GM21515 (cell line): ENCODE results near the gene CNDP1.
"Not testable (repeated sequence)": the region's sequence is repeated elsewhere in the genome, so short reads cannot be mapped to it uniquely, and the experiment has no call there.

Experiments
- ATAC-seq: cut with Tn5 transposase; IDR thresholded peaks from one replicate; pipeline ENCODE4 v1.9.1; 2021; ENCODE audit not compliant: unreplicated experiment

CNDP1 gene

GRCh38 chr18:74541703-74542555 lies 7.6 kb downstream of the CNDP1 start:
- no peak for ATAC-seq

GRCh38 chr18:74544898-74545297 lies 10.6 kb downstream of the CNDP1 start:
- no peak for ATAC-seq

GRCh38 chr18:74546007-74546406 lies 11.7 kb downstream of the CNDP1 start:
- no peak for ATAC-seq

DNA sequence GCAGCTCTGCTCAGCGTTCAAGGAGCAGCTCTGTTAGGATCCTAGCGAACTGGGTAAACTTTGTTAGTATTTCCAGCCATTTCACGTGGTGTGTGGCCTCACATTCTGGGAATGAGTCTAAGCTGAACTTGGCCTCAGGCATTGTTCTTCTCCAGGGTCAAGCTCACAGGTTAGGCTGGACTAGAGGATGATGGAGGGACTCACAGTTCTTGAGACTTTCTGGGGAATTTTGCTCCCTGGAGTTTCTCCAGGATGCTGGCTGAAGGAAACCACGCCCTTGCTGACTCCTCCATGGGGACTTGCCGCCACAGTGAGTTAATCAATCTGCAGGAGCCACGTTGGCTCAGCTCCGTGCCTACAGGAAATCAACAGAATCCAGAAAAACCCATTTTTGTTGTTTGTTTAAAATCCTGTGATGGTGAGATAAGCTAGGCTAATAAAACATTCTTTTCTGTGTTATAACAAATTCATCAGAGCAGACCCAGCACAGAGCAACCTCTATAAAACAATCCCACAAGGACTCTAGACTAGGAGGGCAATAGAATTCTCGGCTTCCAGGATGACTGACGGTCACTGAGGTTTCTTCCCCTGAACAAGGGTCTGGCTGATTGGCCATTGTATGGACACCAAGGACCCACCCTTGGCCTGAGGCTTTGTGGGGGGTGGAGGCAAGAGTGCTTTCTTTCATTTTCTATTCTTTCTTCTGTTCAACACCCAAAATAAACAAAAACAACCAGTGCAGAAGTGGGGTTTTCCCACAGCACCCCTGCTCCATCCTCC lies 12.6 kb downstream of the CNDP1 start:
- no peak for ATAC-seq

- ATAC-seq: no peak
These were observed 13.6 kb downstream of the CNDP1 start for GRCh38 chr18:74547860-74548259.

DNA sequence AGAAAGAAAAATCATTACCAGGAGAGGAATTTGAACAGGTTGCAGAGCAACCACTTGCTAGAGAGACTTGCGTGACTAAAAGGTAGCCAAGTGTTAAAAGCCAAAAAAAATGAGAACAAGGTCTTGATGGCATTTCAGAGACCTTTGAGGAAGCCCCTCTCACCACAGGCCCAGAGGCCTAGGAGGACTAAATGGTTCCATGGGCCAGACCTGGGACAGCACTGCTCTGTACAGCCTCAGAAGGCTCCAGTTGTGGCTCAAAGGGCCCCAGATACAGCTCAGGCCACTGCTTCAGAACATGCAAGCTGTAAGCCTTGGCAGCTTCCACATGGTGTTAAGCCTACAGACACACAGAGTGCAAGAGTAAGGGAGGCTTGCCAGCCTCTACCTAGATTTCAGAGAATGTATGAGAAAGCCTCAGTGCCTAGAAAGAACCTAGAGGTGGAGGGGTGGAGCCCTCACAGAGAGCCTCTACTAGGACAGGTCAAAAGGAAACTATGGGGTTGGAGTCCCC lies 15.3 kb downstream of the CNDP1 start:
- ATAC-seq: no peak

DNA sequence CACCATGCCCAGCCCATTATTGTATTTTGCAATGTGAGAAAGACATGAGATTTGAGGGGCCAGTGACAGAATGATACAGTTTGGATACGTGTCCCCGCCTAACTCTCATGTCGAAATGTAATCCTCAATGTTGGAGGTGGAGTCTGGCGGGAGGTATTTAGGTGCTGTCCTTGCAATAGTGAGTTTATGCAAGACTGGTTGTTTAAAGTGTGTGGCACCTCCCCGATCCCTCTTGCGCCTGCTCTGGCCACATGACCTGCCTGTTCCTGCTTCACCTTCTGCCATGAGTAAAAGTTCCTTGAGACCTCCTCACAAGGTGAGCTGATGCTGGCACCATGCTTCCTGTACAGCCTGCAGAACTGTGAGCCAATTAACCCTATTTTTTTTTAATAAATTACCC lies 16.6 kb downstream of the CNDP1 start:
- ATAC-seq: no peak

DNA sequence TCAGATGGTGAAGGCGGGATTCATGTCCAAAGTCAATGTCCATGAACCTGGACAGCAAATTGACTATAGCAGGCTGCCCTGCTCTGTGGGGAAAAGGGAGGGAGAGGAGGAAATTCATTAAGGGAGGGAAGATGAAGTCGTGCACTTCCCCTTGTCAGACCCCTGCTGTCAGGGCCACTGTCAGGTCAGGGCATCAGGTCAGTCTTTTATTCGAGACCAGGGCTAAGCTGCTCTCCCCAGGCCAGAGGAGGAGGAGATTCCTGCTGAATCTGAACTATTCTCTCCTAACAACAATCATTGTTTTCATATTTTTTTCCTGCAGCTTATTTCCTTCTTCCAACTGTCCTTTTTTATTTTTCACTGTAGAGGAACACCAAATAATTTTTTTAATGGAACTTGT lies 17.2 kb downstream of the CNDP1 start:
- no peak for ATAC-seq

DNA sequence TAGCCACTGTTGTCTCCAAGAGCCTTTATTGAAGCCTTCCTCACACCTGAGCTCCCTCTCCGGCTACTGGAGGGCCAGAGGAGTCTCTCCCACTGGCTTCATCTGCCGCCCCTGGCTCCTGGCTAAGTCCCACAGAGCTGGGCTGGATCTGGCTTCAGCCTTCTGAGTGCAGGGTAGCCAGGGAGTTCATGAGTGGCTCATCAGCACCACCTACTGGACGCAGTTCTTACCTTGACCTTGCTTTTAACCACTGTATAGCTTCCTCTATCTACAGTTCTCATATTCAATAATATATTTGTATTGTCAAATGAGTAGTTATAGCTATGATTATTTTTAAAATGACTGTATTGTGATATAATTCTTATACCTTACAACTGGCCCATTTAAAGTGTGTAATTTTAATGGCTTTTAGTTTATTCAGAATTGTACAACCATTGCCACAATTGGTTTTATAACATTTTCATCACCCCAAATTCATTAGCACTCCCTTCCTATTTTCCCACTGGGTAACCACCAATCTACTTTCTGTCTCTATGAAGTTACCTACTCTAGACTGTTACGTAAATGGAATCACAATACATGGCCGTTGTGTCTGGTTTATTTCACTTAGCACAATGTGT lies 17.7 kb downstream of the CNDP1 start:
- peak; percentile 99 for ATAC-seq

- ATAC-seq: no peak
These were observed 21.8 kb downstream of the CNDP1 start for GRCh38 chr18:74556126-74556525.

DNA sequence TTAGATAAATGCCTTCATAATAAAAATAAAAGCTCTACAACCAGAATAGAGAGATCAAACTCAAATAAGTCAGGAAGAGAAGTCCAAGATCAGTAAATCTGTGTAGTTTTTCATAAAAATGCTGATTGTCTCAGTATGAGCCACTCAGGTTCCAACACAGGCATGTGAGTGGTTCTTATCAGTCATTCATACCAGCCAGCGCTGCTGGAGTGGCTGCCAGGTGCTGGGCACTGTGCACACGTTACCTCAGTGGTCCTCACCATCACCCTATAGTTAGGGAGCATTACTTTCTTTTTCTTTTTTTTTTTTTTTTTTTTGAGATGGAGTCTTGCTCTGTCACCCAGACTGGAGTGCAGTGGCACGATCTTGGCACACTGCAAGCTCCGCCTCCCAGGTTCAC lies 23.8 kb downstream of the CNDP1 start:
- ATAC-seq: no peak

DNA sequence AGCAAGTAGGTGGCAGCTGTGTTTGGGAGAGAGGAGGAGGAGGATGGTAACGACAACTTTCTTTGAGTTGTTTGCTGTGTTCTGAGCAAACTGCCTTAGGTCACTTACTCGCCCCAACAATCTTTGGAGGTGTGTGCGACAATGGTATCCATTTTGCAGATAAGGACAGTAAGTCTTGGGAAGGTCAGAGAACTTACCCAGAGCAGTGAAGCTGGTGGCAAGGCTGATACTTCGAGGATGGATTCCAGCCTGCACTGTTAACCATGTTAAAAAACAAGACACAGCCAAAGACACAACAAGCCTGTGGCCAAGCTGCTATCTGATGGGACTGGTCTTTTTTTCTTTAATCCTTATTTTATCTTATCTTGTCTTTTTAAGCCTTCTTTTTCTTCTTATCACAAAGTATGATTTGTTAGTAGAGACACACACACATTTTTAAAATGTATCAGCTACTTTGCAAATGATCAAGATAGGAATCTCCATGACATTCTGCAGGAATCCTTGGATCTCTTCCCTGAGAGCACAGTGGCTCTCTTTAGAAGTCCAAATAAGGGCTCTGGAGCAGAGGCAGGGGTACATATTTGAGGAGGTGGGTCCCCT lies 27.9 kb downstream of the CNDP1 start:
- no peak for ATAC-seq

GRCh38 chr18:74562775-74563174 lies 28.5 kb downstream of the CNDP1 start:
- no peak for ATAC-seq

- no peak for ATAC-seq
These were observed 29.7 kb downstream of the CNDP1 start for GRCh38 chr18:74563999-74564398.

DNA sequence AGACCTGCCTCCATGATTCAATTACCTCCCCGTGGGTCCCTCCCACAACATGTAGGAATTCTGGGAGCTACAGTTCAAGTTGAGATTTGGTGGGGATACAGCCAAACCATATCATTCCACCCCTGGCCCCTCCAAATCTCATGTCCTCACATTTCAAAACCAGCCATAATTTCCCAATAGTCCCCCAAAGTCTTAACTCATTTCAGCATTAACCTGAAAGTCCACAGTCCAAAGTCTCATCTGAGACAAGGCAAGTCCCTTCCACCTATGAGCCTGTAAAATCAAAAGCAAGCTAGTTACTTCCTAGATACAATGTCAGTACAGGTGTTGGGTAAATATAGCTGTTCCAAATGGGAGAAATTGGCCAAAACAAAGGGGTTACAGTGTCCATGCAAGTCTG lies 30.9 kb downstream of the CNDP1 start:
- ATAC-seq: not testable (repeated sequence)

DNA sequence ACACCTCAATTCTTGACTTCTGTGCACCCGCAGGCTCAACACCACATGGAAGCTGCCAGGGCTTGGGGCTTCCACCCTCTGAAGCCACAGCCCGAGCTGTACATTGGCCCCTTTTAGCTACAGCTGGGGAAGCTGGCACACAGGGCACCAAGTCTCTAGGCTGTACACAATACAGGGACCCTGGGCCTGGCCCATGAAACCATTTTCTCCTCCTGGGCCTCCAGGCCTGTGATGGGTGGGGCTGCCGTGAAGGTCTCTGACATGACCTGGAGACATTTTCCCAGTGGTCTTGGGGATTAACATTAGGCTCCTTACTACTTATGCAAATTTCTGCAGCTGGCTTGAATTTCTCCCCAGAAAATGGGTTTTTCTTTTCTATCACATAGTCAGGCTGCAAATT lies 31.7 kb downstream of the CNDP1 start:
- not testable (repeated sequence) for ATAC-seq

DNA sequence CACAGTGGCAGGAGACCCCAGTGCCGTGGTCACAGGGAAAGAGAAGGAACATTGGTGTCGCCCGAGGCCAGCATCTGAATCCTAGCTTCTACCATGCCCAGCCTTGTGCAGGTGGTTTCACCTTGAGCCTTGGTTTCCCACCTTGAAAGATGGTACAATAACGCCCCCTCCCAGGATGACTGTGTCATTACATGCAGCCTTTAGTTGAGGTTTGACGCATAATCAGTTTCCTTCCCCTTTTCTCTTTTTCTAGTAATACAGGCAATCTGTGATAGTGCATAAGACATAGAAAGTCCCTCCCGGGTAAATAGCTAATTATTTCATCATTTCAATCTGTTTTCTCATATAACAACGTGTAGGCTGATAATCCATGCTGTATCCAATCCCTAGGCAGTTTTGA lies 33.5 kb downstream of the CNDP1 start:
- no peak for ATAC-seq

- no peak for ATAC-seq
These were observed 35.1 kb downstream of the CNDP1 start for GRCh38 chr18:74569401-74569800.

DNA sequence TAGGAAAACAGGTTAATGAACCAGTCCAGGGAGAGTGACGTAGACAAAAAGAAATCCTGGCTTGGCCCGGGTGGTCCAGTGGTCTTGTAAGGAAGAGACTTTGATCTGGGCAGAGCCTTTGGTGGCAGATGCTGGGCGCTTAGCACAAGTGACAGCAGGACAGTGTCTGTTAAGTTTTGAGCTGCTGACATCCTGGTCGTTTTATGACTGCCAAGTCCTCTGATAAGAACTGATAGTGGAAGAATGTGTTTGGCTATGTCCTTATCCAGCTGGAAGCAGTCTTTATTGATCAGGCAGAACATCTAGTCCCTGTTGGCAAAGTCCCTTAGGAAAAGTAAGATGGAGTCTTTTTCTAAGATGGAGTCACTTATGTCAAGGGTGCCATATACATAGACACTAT lies 36.0 kb downstream of the CNDP1 start:
- no peak for ATAC-seq

DNA sequence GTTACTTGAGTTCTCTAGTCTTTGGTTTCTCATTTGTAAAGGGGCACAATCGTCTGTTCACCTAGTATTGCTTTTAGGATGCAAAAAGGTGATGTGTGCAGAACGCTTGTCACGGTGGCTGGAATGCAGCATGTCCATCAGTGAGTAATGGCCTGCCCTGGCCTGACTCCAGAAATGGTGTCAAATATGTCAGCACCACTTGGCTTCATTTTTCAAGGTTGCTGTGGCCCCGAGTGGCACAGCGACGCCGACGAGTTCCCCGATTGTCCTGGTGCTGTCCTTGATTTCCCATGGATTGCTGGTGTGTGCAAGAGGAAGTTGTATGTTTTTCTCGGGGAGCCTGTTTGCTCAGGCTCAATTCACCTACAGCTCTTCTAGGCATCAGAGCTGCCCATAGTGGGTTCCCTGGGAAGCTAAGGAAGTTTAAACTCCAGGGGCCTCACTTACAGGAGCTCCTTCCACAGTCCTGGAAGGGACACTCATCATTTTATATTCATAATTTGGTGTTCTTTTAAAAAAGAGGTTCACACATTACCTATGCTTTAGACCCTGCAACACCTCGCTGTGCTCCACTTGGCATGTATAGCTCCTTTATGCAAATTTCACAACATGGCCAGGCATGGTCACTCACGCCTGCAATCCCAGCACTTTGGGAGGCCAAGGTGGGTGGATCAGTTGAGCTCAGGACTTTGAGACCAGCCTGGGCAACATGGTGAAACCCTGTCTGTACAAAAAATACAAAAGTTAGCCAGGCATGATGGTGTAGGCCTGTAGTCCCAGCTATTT lies 37.8 kb downstream of the CNDP1 start:
- no peak for ATAC-seq
